Measurements from ENCODE around the gene GALK2. TPM values are rescaled to one million over a fixed set of nuclear protein-coding genes. Genes with fewer than 3 reads are reported as not detected.

Gene GALK2
- total and polyA plus RNA-seq, 2 of the 8 experiments (the other 6 are each of a cell fraction or from before 2014, with no cell fraction given), result 8.7 to 16.1 TPM

- Histone ChIP-seq H3K14ac (ENCODE audit: insufficient read length) (no peak overlapping the region), H2BK15ac (ENCODE audit: low read length) (no peak overlapping the region), H2BK20ac (ENCODE audit: low read length) (no peak overlapping the region), H3K4ac (replicated peaks; ENCODE audit: insufficient read length, low read depth, low read length) (no peak overlapping the region), H3K79me1 (ENCODE audit: low read depth, low read length) (no peaks in the 10 kb centered on the region; the same call in 1 of the 2 replicates), H2BK12ac (ENCODE audit: low read depth, low read length) (no peak overlapping the region), H2BK120ac (replicated peaks; ENCODE audit: low read depth, low read length) (no peak overlapping the region), H4K8ac (ENCODE audit: extremely low read depth, insufficient read depth, low read length) (no peak overlapping the region), H2BK5ac (ENCODE audit: low read depth, low read length) (no peak overlapping the region), H3K56ac (replicated peaks; ENCODE audit: insufficient read length, low read depth, low read length) (no peak overlapping the region), H3K4me1 (replicated peaks in 1 of 4; ENCODE audit: control insufficient read depth in 3 of 4, insufficient read depth in 4 of 4, low read length in 3 of 4) (peaks cover 0 to 3% (median 0%) of the 10 kb centered on the region in 4 experiments; a peak in 2 of 7 replicates), H4K5ac (ENCODE audit: insufficient read length, low read depth, low read length) (no peak overlapping the region), H3K4me3 (ENCODE audit: extremely low read depth in 1 of 4, insufficient read depth in 2 of 4, low read depth in 3 of 4, low read length in 4 of 4) (no peak overlapping the region), H3K9me3 (ENCODE audit: insufficient read depth in 2 of 2, low read depth in 1 of 2, low read length in 1 of 2) (no peaks in the 10 kb centered on the region), H3K9ac (replicated peaks in 1 of 4; ENCODE audit: extremely low read depth in 1 of 4, low read depth in 3 of 4, low read length in 3 of 4) (no peak overlapping the region), H3K36me3 (ENCODE audit: control insufficient read depth in 2 of 4, insufficient read depth in 4 of 4, low read length in 3 of 4) (no peaks in the 10 kb centered on the region), H2AK5ac (ENCODE audit: low read depth, low read length) (no peak overlapping the region), H3K79me2 (ENCODE audit: control insufficient read depth in 1 of 2, insufficient read depth in 2 of 2, low read length in 2 of 2) (peaks cover 14 to 78% of the 10 kb centered on the region in 2 experiments), H2AFZ (ENCODE audit: low read length) (no peak overlapping the region), H4K20me1 (replicated peaks in 1 of 2; ENCODE audit: control insufficient read depth in 1 of 2, insufficient read depth in 2 of 2, low read length in 2 of 2) (peaks cover 0 to 8% of the 10 kb centered on the region in 2 experiments), H3K27ac (ENCODE audit: low read depth, low read length) (no peak overlapping the region), H3K18ac (ENCODE audit: extremely low read depth, low read length) (no peak overlapping the region), H3K23me2 (ENCODE audit: low read depth, low read length) (peaks cover 1% of the 10 kb centered on the region; the same call in 1 of the 2 replicates), H3K4me2 (ENCODE audit: insufficient read depth in 1 of 2, low read depth in 2 of 2, low read length in 2 of 2) (no peak overlapping the region; a peak in 1 of 4 replicates), H3K23ac (ENCODE audit: insufficient read length) (no peak overlapping the region), H4K91ac (replicated peaks; ENCODE audit: insufficient read length, low read length) (no peak overlapping the region), H3K27me3 (replicated peaks in 1 of 4; ENCODE audit: control insufficient read depth in 3 of 4, extremely low read depth in 1 of 4, insufficient read depth in 3 of 4, low read length in 3 of 4) (no peaks in the 10 kb centered on the region)
- DNase-seq (ENCODE audit: low read depth in 1 of 2, low spot score in 2 of 2), result no peak
- 96% methylated on average over 9 of the region's 9 CpGs; no CpG with 5 or more reads in 1 of the 2 experiments for WGBS, 2 experiments (ENCODE audit: extremely low coverage in 1 of 2, insufficient coverage in 1 of 2, insufficient read length in 1 of 2, insufficient replicate concordance in 2 of 2, low coverage in 1 of 2, low lambda C conversion rate in 2 of 2, missing lambda C conversion rate in 1 of 2)
- ChIA-PET CTCF (ENCODE audit: partially characterized antibody) (interaction anchor here (0.6 kb wide), 1 partner anchor 296 kb away, joined by 4 read pairs; no protein-coding TSS in a partner anchor), POLR2A (ENCODE audit: partially characterized antibody) (interaction anchor here (1.3 kb wide), 1 partner anchor 10 kb away, joined by 3 read pairs; no protein-coding TSS in a partner anchor)
- no peak for FAIRE-seq
- TF ChIP-seq BCL11A (IDR thresholded peaks at IDR 0.05; ENCODE audit: low read depth in 2 of 2, low read length in 2 of 2) (no peak), TAF1 (IDR thresholded peaks at IDR 0.05; ENCODE audit: low read depth, low read length) (no peak), ASH2L (IDR thresholded peaks at IDR 0.05; ENCODE audit: low read length) (no peak), SIX5 (IDR thresholded peaks at IDR 0.05; ENCODE audit: low read depth, low read length) (no peak), SUZ12 (IDR thresholded peaks at IDR 0.05; ENCODE audit: low read length) (no peak), SIRT6 (IDR thresholded peaks at IDR 0.05; ENCODE audit: low read length) (no peak), CEBPB (IDR thresholded peaks at IDR 0.05; ENCODE audit: low read depth, low read length) (no peak), FOSL1 (IDR thresholded peaks at IDR 0.05; ENCODE audit: insufficient read depth, low read depth, low read length) (no peak), ZNF274 (IDR thresholded peaks at IDR 0.05; ENCODE audit: borderline replicate concordance, extremely low read depth, low read length) (no peak), USF2 (IDR thresholded peaks at IDR 0.05; ENCODE audit: low read length) (no peak), RNF2 (IDR thresholded peaks at IDR 0.05; ENCODE audit: borderline replicate concordance, low read depth, low read length, missing control alignments, poor library complexity, severe bottlenecking) (no peak)
These were observed 17.3 kb upstream of the GALK2 start for GRCh38 chr15:49152552-49153312.

Data from H1 (cell line).